Measurements from ENCODE around the gene NFE2.

The NFE2 gene

DNA sequence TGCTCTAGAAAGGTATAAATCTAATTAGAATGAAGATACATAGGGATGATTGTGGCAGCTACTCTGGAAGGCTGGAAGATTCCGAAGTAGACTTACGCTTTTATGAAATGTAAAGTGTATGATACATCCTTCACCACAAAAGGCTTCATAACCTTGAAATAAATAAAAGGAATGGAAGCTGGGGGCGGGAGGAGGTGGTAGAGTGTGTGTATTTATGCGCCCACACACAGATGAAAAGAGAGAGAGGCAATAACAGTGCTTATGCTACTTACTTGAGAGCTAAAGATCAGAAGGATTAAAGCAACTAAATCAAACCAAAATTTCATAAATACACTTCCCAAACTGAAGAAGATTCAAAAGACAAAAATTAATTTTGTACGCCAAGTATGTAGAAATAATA is 51.3 kb downstream of the NFE2 start:
- DNase-seq (ENCODE audit: low spot score): no peak

GRCh38 chr12:54246011-54246641 is 54.7 kb downstream of the NFE2 start:
- no peak for DNase-seq (ENCODE audit: low spot score)
